ENCODE data around the gene AIMP2. TPM values are rescaled to one million over a fixed set of nuclear protein-coding genes. Genes with fewer than 3 reads are reported as not detected.
"Not testable (repeated sequence)": the region's sequence is repeated elsewhere in the genome, so short reads cannot be mapped to it uniquely, and the experiment has no call there.

Gene AIMP2
- polyA plus RNA-seq, 1 donor (not counting 4 experiments of a cell fraction or from before 2014, with no cell fraction given) = 71.0 TPM

DNA sequence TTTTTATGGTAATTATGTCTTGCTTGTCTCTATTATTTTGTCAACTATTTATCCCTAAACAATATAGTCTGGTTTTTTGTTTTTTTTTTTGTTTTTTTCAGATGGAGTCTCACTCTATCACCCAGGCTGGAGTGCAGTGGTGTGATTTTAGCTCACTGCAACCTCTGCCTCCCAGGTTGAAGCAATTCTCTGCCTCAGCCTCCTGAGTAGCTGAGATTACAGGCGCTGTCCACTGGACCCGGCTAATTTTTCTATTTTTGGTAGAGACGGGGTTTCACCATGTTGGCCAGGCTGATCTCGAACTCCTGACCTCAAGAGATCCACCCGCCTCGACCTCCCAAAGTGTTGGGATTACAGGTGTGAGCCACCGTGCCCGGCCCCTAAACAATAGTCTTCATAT lies 1.3 kb downstream of the AIMP2 start:
- dilution Hi-C loops (cut with MboI; ENCODE audit: extremely low pct_ligation_motif_present, low sequenced_read_pairs); H3K4me1 ChIP-seq (ENCODE audit: control insufficient read depth, extremely low read depth, insufficient read depth, low read length); H2AFZ ChIP-seq (ENCODE audit: control insufficient read depth, low read length); H3K27me3 ChIP-seq (ENCODE audit: control insufficient read depth, extremely low read depth, insufficient read depth, low read length); FAIRE-seq; DNase-seq (ENCODE audit: low read depth, low spot score); H3K9me1 ChIP-seq (ENCODE audit: control insufficient read depth, extremely low read depth, insufficient read depth, low read length); H3K9me3 ChIP-seq (ENCODE audit: control insufficient read depth, low read depth, low read length); H4K20me1 ChIP-seq (ENCODE audit: control insufficient read depth, extremely low read depth, insufficient read depth, low read length); H3K36me3 ChIP-seq (ENCODE audit: control insufficient read depth in 2 of 2, extremely low read depth in 1 of 2, insufficient read depth in 2 of 2, low read length in 2 of 2): not testable (repeated sequence)
- Histone ChIP-seq H3K4me3 (ENCODE audit: control insufficient read depth in 2 of 3, extremely low read depth in 1 of 3, insufficient read depth in 2 of 3, low read depth in 1 of 3, low read length in 3 of 3) (peak overlapping the region; percentile 60 to 68 (median 66)), H3K4me2 (ENCODE audit: control insufficient read depth, extremely low read depth, insufficient read depth, low read depth, low read length) (peak overlapping the region; percentile 71), H3K79me2 (ENCODE audit: control insufficient read depth, insufficient read depth, low read length) (peaks cover 38% of the 10 kb centered on the region), H3K9ac (ENCODE audit: control insufficient read depth, extremely low read depth, insufficient read depth, low read length) (peak overlapping the region; percentile 90), H3K27ac (ENCODE audit: control insufficient read depth, insufficient read depth, low read length) (peak overlapping the region; percentile 49)

DNA sequence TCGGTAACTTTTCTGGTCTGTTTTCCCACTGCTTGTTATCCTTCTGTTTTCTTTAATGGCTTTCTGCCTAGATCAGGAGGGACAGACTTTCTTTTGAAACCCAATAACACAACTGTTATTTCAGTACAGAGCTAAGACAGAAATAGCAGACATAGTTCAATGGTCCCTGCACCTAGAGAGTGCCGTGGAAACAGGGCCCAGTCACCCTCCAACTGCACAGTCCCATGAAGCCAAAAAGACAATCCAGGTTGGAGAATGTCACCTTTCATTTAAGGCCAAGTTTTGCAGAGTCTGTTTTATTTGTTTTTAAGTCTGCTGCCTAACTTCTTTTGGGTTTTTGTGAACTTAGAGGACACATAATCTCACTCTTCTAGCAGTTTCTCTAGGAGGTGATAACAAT lies 2.5 kb downstream of the AIMP2 start:
- H3K4me2 ChIP-seq (ENCODE audit: control insufficient read depth, extremely low read depth, insufficient read depth, low read depth, low read length) = no peak overlapping the region
- no peak overlapping the region for H2AFZ ChIP-seq (ENCODE audit: control insufficient read depth, low read length)
- H3K79me2 ChIP-seq (ENCODE audit: control insufficient read depth, insufficient read depth, low read length) = peaks cover 38% of the 10 kb centered on the region
- H4K20me1 ChIP-seq (ENCODE audit: control insufficient read depth, extremely low read depth, insufficient read depth, low read length) = no peaks in the 10 kb centered on the region
- H3K4me1 ChIP-seq (ENCODE audit: control insufficient read depth, extremely low read depth, insufficient read depth, low read length) = peaks cover 13% of the 10 kb centered on the region
- no peaks in the 10 kb centered on the region for H3K9me3 ChIP-seq (ENCODE audit: control insufficient read depth, low read depth, low read length)
- no peak overlapping the region for H3K27ac ChIP-seq (ENCODE audit: control insufficient read depth, insufficient read depth, low read length)
- TF ChIP-seq EZH2 (IDR thresholded peaks at IDR 0.05; ENCODE audit: low read length) = no peak
- TF ChIP-seq, protein P1, sequence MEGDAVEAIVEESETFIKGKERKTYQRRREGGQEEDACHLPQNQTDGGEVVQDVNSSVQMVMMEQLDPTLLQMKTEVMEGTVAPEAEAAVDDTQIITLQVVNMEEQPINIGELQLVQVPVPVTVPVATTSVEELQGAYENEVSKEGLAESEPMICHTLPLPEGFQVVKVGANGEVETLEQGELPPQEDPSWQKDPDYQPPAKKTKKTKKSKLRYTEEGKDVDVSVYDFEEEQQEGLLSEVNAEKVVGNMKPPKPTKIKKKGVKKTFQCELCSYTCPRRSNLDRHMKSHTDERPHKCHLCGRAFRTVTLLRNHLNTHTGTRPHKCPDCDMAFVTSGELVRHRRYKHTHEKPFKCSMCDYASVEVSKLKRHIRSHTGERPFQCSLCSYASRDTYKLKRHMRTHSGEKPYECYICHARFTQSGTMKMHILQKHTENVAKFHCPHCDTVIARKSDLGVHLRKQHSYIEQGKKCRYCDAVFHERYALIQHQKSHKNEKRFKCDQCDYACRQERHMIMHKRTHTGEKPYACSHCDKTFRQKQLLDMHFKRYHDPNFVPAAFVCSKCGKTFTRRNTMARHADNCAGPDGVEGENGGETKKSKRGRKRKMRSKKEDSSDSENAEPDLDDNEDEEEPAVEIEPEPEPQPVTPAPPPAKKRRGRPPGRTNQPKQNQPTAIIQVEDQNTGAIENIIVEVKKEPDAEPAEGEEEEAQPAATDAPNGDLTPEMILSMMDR (optimal IDR thresholded peaks at IDR 0.05 in 1 of 3, IDR thresholded peaks at IDR 0.05 in 1 of 3, conservative IDR thresholded peaks at IDR 0.05 in 1 of 3; ENCODE audit: extremely low read depth in 1 of 3, insufficient read depth in 2 of 3, low read length in 3 of 3) = no peak
- FAIRE-seq = no peak
- H3K27me3 ChIP-seq (ENCODE audit: control insufficient read depth, extremely low read depth, insufficient read depth, low read length) = no peaks in the 10 kb centered on the region
- H3K36me3 ChIP-seq (ENCODE audit: control insufficient read depth in 2 of 2, extremely low read depth in 1 of 2, insufficient read depth in 2 of 2, low read length in 2 of 2) = peaks cover 5 to 10% of the 10 kb centered on the region in 2 experiments
- no peaks in the 10 kb centered on the region for H3K9me1 ChIP-seq (ENCODE audit: control insufficient read depth, extremely low read depth, insufficient read depth, low read length)
- DNase-seq (ENCODE audit: low read depth, low spot score) = no peak
- H3K9ac ChIP-seq (ENCODE audit: control insufficient read depth, extremely low read depth, insufficient read depth, low read length) = no peak overlapping the region
- dilution Hi-C loops (cut with MboI; ENCODE audit: extremely low pct_ligation_motif_present, low sequenced_read_pairs) = no loop called here
- H3K4me3 ChIP-seq (ENCODE audit: control insufficient read depth in 2 of 3, extremely low read depth in 1 of 3, insufficient read depth in 2 of 3, low read depth in 1 of 3, low read length in 3 of 3) = no peak overlapping the region
